ENCODE data around the gene PERP. TPM values are rescaled to one million over a fixed set of nuclear protein-coding genes. Genes with fewer than 3 reads are reported as not detected.

PERP gene
- total and polyA plus RNA-seq, 2 of the 4 experiments (the other 2 are of a cell fraction): 7.7 to 21.4 TPM

GRCh38 chr6:138087593-138088325 is 19.5 kb downstream of the PERP start:
- DNase-seq (no peak), ATAC-seq (ENCODE audit: low read depth) (peak; percentile 18; the same call in 1 of the 2 replicates)
- Histone ChIP-seq H4K5ac (ENCODE audit: low read depth, low read length) (peak overlapping the region; percentile 95), H2BK120ac (ENCODE audit: low read depth, low read length) (peak overlapping the region; percentile 86), H3K9me1 (ENCODE audit: insufficient read depth, low read length) (peaks cover 8% of the 10 kb centered on the region; the same call in 1 of the 2 replicates), H3K4me1 (ENCODE audit: control insufficient read depth, insufficient read depth, low read length) (peaks cover 25% of the 10 kb centered on the region), H3K14ac (replicated peaks; ENCODE audit: low read depth, low read length) (peak overlapping the region; percentile 77), H3K79me1 (ENCODE audit: low read depth in 1 of 2, low read length in 2 of 2) (0 out of 4 replicates have a peak, but pooled peaks cover 0 to 3% of the 10 kb centered on the region in 2 experiments), H4K8ac (ENCODE audit: low read depth in 2 of 2, low read length in 2 of 2) (peak overlapping the region in 1 of 2 experiments; percentile 13; a peak in 2 of 4 replicates), H2AK5ac (ENCODE audit: low read depth, low read length) (peak overlapping the region; percentile 57; the same call in 1 of the 2 replicates), H3K9ac (ENCODE audit: low read depth, low read length) (no peak overlapping the region), H3K27me3 (ENCODE audit: control insufficient read depth, insufficient read depth, low read length) (no peaks in the 10 kb centered on the region), H3K36me3 (ENCODE audit: control insufficient read depth, insufficient read depth, low read length) (peaks cover 4% of the 10 kb centered on the region), H2BK20ac (ENCODE audit: low read depth, low read length) (peak overlapping the region; percentile 93), H4K91ac (ENCODE audit: insufficient read depth, low read depth, low read length) (peak overlapping the region; percentile 51; the same call in 1 of the 2 replicates), H3K4me3 (ENCODE audit: insufficient read depth, low read depth, low read length) (no peak overlapping the region), H3K4me2 (ENCODE audit: low read depth, low read length) (peak overlapping the region; percentile 12; the same call in 1 of the 2 replicates), H4K20me1 (ENCODE audit: insufficient read depth, low read length) (no peaks in the 10 kb centered on the region), H3K23ac (ENCODE audit: low read depth, low read length) (0 out of 2 replicates have a peak overlapping the region, but pooled peaks have one; percentile 11), H3K27ac (ENCODE audit: insufficient read depth, low read length) (peak overlapping the region; percentile 36; the same call in 1 of the 2 replicates), H3K56ac (ENCODE audit: extremely low read depth, insufficient read depth, low read length) (no peak overlapping the region; the same call in none of the 2 replicates), H3K9me3 (ENCODE audit: control insufficient read depth, insufficient read depth, low read length) (no peaks in the 10 kb centered on the region), H3K4ac (ENCODE audit: low read depth, low read length) (peak overlapping the region; percentile 77), H2AK9ac (replicated peaks; ENCODE audit: low read depth, low read length, poor library complexity) (peak overlapping the region; percentile 17), H3K18ac (ENCODE audit: low read depth, low read length) (peak overlapping the region; percentile 99), H2BK5ac (ENCODE audit: low read depth, low read length, poor library complexity, severe bottlenecking) (peak overlapping the region; percentile 47), H2AFZ (replicated peaks; ENCODE audit: low read length, poor library complexity) (no peak overlapping the region), H2BK15ac (ENCODE audit: low read depth, low read length) (peak overlapping the region; percentile 63; the same call in 2 of the 3 replicates)
- in situ Hi-C loops (cut with MboI; ENCODE audit: low sequenced_read_pairs): no loop called here
- dilution Hi-C loops (cut with HindIII; ENCODE audit: low sequenced_read_pairs, unreplicated experiment): no loop called here
- no TSS peak for BruUV-seq (replicated peaks)
- WGBS, 2 experiments (ENCODE audit: extremely low coverage in 2 of 2, insufficient read length in 1 of 2): 40% methylated on average over 1 of the region's 5 CpGs; no CpG with 5 or more reads in 1 of the 2 experiments
- CTCF ChIA-PET: interaction anchor here (1.3 kb wide), 1 partner anchor 10 kb away, joined by 4 read pairs; no protein-coding TSS in a partner anchor
- intact Hi-C loops (cut with micrococcal nuclease): loop anchor here (1.0 kb wide), 1 partner anchor 17 kb away; no protein-coding TSS in a partner anchor
- POLR2A ChIA-PET (ENCODE audit: unreplicated experiment): no interaction called here
- no peak for TF ChIP-seq USF2 (IDR thresholded peaks at IDR 0.05; ENCODE audit: low read depth, low read length)
- TF ChIP-seq MAZ (IDR thresholded peaks at IDR 0.05; ENCODE audit: borderline replicate concordance, low read depth, low read length): no peak
- TF ChIP-seq NFE2L2 (IDR thresholded peaks at IDR 0.05; ENCODE audit: low read depth, low read length): no peak
- TF ChIP-seq POLR2A (IDR thresholded peaks at IDR 0.05; ENCODE audit: low read depth, low read length): no peak
- TF ChIP-seq CHD1 (IDR thresholded peaks at IDR 0.05; ENCODE audit: low read depth, low read length): no peak
- TF ChIP-seq RAD21 (IDR thresholded peaks at IDR 0.05; ENCODE audit: low read length): no peak
- no peak for TF ChIP-seq ELK1 (IDR thresholded peaks at IDR 0.05; ENCODE audit: borderline replicate concordance, low read depth, low read length)
- TF ChIP-seq CTCF (conservative IDR thresholded peaks at IDR 0.05; ENCODE audit: low read depth, low read length): no peak
- no peak for TF ChIP-seq RFX5 (IDR thresholded peaks at IDR 0.05; ENCODE audit: low read depth, low read length)
- no peak for TF ChIP-seq BHLHE40 (IDR thresholded peaks at IDR 0.05; ENCODE audit: low read depth, low read length)
- TF ChIP-seq FOS (IDR thresholded peaks at IDR 0.05; ENCODE audit: low read depth, low read length): no peak
- no peak for TF ChIP-seq SMC3 (IDR thresholded peaks at IDR 0.05; ENCODE audit: low read depth, low read length)
- no peak for TF ChIP-seq RCOR1 (IDR thresholded peaks at IDR 0.05; ENCODE audit: insufficient replicate concordance, low read length)
- no peak for TF ChIP-seq CEBPB (IDR thresholded peaks at IDR 0.05; ENCODE audit: low read depth, low read length)
